H9 (cell line): Measurements from ENCODE around the gene NDUFA5. TPM values are rescaled to one million over a fixed set of nuclear protein-coding genes. Genes with fewer than 3 reads are reported as not detected.

Source experiments
- DNase-seq: peaks from one replicate; pipeline ENCODE4 v3.0.0-alpha.2; 2017
- H2AFZ ChIP-seq: one replicate; pipeline ENCODE4 v1.6.1; 2013; ENCODE audit warnings: mild to moderate bottlenecking, low read length, control low read depth, moderate library complexity
- H2AK5ac ChIP-seq: 2 replicates; pipeline ENCODE4 v1.6.1; 2013; ENCODE audit warnings: low read length, control low read depth, mixed read lengths; ENCODE audit not compliant: insufficient read length
- H2BK120ac ChIP-seq: one replicate; pipeline ENCODE4 v1.6.1; 2013; ENCODE audit warnings: low read depth, mild to moderate bottlenecking, low read length, control low read depth, inconsistent platforms; ENCODE audit not compliant: poor library complexity, severe bottlenecking
- H2BK12ac ChIP-seq: 2 replicates; pipeline ENCODE4 v1.6.1; 2013; ENCODE audit warnings: low read length, control low read depth, mixed read lengths, low read depth; ENCODE audit not compliant: insufficient read length
- H2BK15ac ChIP-seq: 2 replicates; pipeline ENCODE4 v1.6.1; 2013; ENCODE audit warnings: low read depth, low read length, control low read depth
- H2BK20ac ChIP-seq: one replicate; pipeline ENCODE4 v1.6.1; 2013; ENCODE audit warnings: low read depth, mild to moderate bottlenecking, low read length, control low read depth, inconsistent platforms; ENCODE audit not compliant: poor library complexity, severe bottlenecking
- H2BK5ac ChIP-seq: 2 replicates; pipeline ENCODE4 v1.6.1; 2013; ENCODE audit warnings: low read length, control low read depth, mixed read lengths; ENCODE audit not compliant: insufficient read length
- H3K14ac ChIP-seq: 2 replicates; pipeline ENCODE4 v1.6.1; 2013; ENCODE audit warnings: low read length, control low read depth; ENCODE audit not compliant: insufficient read depth
- H3K18ac ChIP-seq: 2 replicates; pipeline ENCODE4 v1.6.1; 2013; ENCODE audit warnings: low read depth, mild to moderate bottlenecking, mixed read lengths, low read length, control low read depth; ENCODE audit not compliant: insufficient read length
- H3K23ac ChIP-seq: 2 replicates; pipeline ENCODE4 v1.6.1; 2013; ENCODE audit warnings: low read length, control low read depth, mixed read lengths, low read depth; ENCODE audit not compliant: insufficient read length
- H3K23me2 ChIP-seq: 2 replicates; pipeline ENCODE4 v1.6.1; 2013; ENCODE audit warnings: low read depth, mild to moderate bottlenecking, mixed read lengths, low read length, control low read depth; ENCODE audit not compliant: insufficient read length, poor library complexity, severe bottlenecking
- H3K27ac ChIP-seq: 2 replicates; pipeline ENCODE4 v1.5.1; 2013; ENCODE audit warnings: low read length, control low read depth, mixed read lengths, low read depth; ENCODE audit not compliant: insufficient read length
- H3K27me3 ChIP-seq: 2 replicates; pipeline ENCODE4 v1.6.1; 2013; ENCODE audit warnings: low read length, control low read depth, inconsistent platforms; ENCODE audit not compliant: insufficient read depth
- H3K4ac ChIP-seq: 2 replicates; pipeline ENCODE4 v1.6.1; 2013; ENCODE audit warnings: low read depth, mild to moderate bottlenecking, control low read depth, inconsistent platforms, low read length, moderate library complexity
- H3K4me1 ChIP-seq: 2 replicates; pipeline ENCODE4 v1.6.1; 2013; ENCODE audit warnings: low read length, control low read depth, inconsistent platforms; ENCODE audit not compliant: insufficient read depth
- H3K4me2 ChIP-seq: 2 replicates; pipeline ENCODE4 v1.6.1; 2013; ENCODE audit warnings: low read length, control low read depth, mixed read lengths; ENCODE audit not compliant: insufficient read length, insufficient read depth
- H3K56ac ChIP-seq: 2 replicates; pipeline ENCODE4 v1.6.1; 2013; ENCODE audit warnings: low read depth, mild to moderate bottlenecking, mixed read lengths, low read length, control low read depth; ENCODE audit not compliant: insufficient read length
- H3K79me1 ChIP-seq: 2 replicates; pipeline ENCODE4 v1.6.1; 2013; ENCODE audit warnings: low read depth, mild to moderate bottlenecking, moderate library complexity, low read length, control low read depth, inconsistent platforms; ENCODE audit not compliant: insufficient read depth, poor library complexity, severe bottlenecking
- H3K79me2 ChIP-seq: 2 replicates; pipeline ENCODE4 v1.6.1; 2013; ENCODE audit warnings: low read length, control low read depth, inconsistent platforms; ENCODE audit not compliant: insufficient read depth
- H3K9ac ChIP-seq: 2 replicates; pipeline ENCODE4 v1.6.1; 2013; ENCODE audit warnings: low read length, control low read depth, mixed read lengths; ENCODE audit not compliant: insufficient read length; ENCODE audit errors: extremely low read depth
- H3K9me3 ChIP-seq: one replicate; pipeline ENCODE4 v1.6.1; 2013; ENCODE audit warnings: low read depth, low read length, inconsistent platforms; ENCODE audit not compliant: control insufficient read depth
- H3T11ph ChIP-seq: one replicate; pipeline ENCODE4 v1.6.1; 2013; ENCODE audit warnings: mild to moderate bottlenecking, low read length, control low read depth, inconsistent platforms
- H4K20me1 ChIP-seq: one replicate; pipeline ENCODE4 v1.6.1; 2013; ENCODE audit not compliant: control insufficient read depth, insufficient read length, insufficient read depth
- H4K5ac ChIP-seq: 2 replicates; pipeline ENCODE4 v1.6.1; 2013; ENCODE audit warnings: low read depth, mild to moderate bottlenecking, mixed read lengths, low read length, control low read depth; ENCODE audit not compliant: insufficient read length
- H4K8ac ChIP-seq: replicated peaks from 2 replicates; pipeline ENCODE4 v1.6.1; 2013; ENCODE audit warnings: low read length, control low read depth, mixed read lengths, low read depth; ENCODE audit not compliant: insufficient read length
- H4K91ac ChIP-seq: 2 replicates; pipeline ENCODE4 v1.6.1; 2013; ENCODE audit warnings: low read depth, mild to moderate bottlenecking, moderate library complexity, mixed read lengths, low read length, control low read depth; ENCODE audit not compliant: insufficient read length
- H3K27ac Mint-ChIP-seq, 3 experiments: 2 replicates in 2 of 3; 3 replicates in 1 of 3; pipeline ENCODE4 v1.8.0; 2020 to 2021; ENCODE audit warnings: mixed read lengths in 3 of 3, mild to moderate bottlenecking in 1 of 3, moderate library complexity in 1 of 3
- H3K27me3 Mint-ChIP-seq: 2 replicates; pipeline ENCODE4 v1.8.0; 2021; ENCODE audit warnings: low read depth, mild to moderate bottlenecking, moderate library complexity, mixed read lengths
- H3K36me3 Mint-ChIP-seq, 3 experiments: 2 replicates in 2 of 3; 3 replicates in 1 of 3; pipeline ENCODE4 v1.8.0; 2020 to 2021; ENCODE audit warnings: low read depth in 3 of 3, mixed read lengths in 3 of 3; ENCODE audit not compliant: insufficient read depth in 1 of 3
- H3K4me1 Mint-ChIP-seq, 2 experiments: 2 replicates each; pipeline ENCODE4 v1.8.0; 2020; ENCODE audit warnings: mixed read lengths in 2 of 2
- H3K4me3 Mint-ChIP-seq, 2 experiments: 2 replicates in 1 of 2; 3 replicates in 1 of 2; pipeline ENCODE4 v1.8.0; 2020 to 2021; ENCODE audit warnings: mild to moderate bottlenecking in 2 of 2, mixed read lengths in 2 of 2, moderate library complexity in 1 of 2
- H3K9me3 Mint-ChIP-seq, 2 experiments: 2 replicates in 1 of 2; 3 replicates in 1 of 2; pipeline ENCODE4 v1.8.0; 2020; ENCODE audit warnings: mild to moderate bottlenecking in 2 of 2, mixed read lengths in 2 of 2, moderate library complexity in 1 of 2
- CTCF ChIP-seq: fragments of 200-600 bp; sonication (generic); conservative IDR thresholded peaks from 3 replicates; pipeline ENCODE4 v1.8.0; 2021; ENCODE audit warnings: antibody characterized with exemption, mild to moderate bottlenecking
- WGBS: extraction: QIAGEN DNeasy Blood & Tissue Kit; methylation state at CpG from one replicate; pipeline ENCODE4 v1.1.7; 2013; ENCODE audit warnings: missing lambda C conversion rate, low lambda C conversion rate, mixed read lengths; ENCODE audit not compliant: insufficient read length; ENCODE audit errors: extremely low coverage; 5-methylcytosine and 5-hydroxymethylcytosine counted together
- total RNA-seq: library from RNA; stranded (reverse); gene quantifications from 2 replicates; pipeline ENCODE4 v1.2.1, GENCODE V29; 2021

NDUFA5 gene
- total RNA-seq, 1 experiment from 2014 or later = 76.5 TPM

GRCh38 chr7:123599766-123600165 is 42.1 kb upstream of the NDUFA5 start:
- Histone ChIP-seq H3K4me2 (no peak overlapping the region), H3K9ac (no peak overlapping the region), H3K27me3 (no peaks in the 10 kb centered on the region), H2AK5ac (no peak overlapping the region), H3K56ac (no peak overlapping the region), H3K79me1 (no peaks in the 10 kb centered on the region), H4K5ac (no peak overlapping the region), H3K18ac (no peak overlapping the region), H4K91ac (no peak overlapping the region), H3K23ac (no peak overlapping the region), H2BK120ac (no peak overlapping the region), H2AFZ (no peak overlapping the region), H3K4me1 (no peaks in the 10 kb centered on the region), H3K27ac (no peak overlapping the region), H3K79me2 (no peaks in the 10 kb centered on the region), H2BK5ac (no peak overlapping the region), H2BK15ac (no peak overlapping the region), H3K14ac (no peak overlapping the region), H4K8ac (no peak overlapping the region), H3T11ph (no peak overlapping the region), H2BK20ac (no peak overlapping the region), H3K9me3 (no peaks in the 10 kb centered on the region), H4K20me1 (no peaks in the 10 kb centered on the region), H3K4ac (no peak overlapping the region), H3K23me2 (no peaks in the 10 kb centered on the region), H2BK12ac (no peak overlapping the region)
- Mint-ChIP-seq H3K27me3 (no peaks in the 10 kb centered on the region), H3K27ac (no peak overlapping the region), H3K4me3 (no peak overlapping the region), H3K9me3 (no peaks in the 10 kb centered on the region), H3K4me1 (peaks cover 7 to 14% of the 10 kb centered on the region in 2 experiments), H3K36me3 (no peaks in the 10 kb centered on the region)
- TF ChIP-seq CTCF = no peak
- no CpG with 5 or more reads among the region's 2 CpGs for WGBS
- no peak for DNase-seq
